MM.1S (cell line): ENCODE data around the gene FOXD2.

Source experiments
- DNase-seq: peaks from one replicate; pipeline ENCODE4 v3.0.0-alpha.2; 2015
- H2AFZ ChIP-seq: fragments of 300-600 bp; sonication (generic); 2 replicates; pipeline ENCODE4 v1.6.0; 2016; ENCODE audit warnings: antibody characterized with exemption, low read length
- H3F3A ChIP-seq: fragments of 300-600 bp; sonication (generic); 2 replicates; pipeline ENCODE4 v1.6.1; 2016; ENCODE audit warnings: mild to moderate bottlenecking, antibody characterized with exemption, low read length, moderate library complexity, mixed read lengths; ENCODE audit not compliant: insufficient read depth
- H3K27ac ChIP-seq: fragments of 300-600 bp; sonication (generic); 2 replicates; pipeline ENCODE4 v1.5.1; 2016; ENCODE audit warnings: mild to moderate bottlenecking, low read length
- H3K27me3 ChIP-seq: fragments of 300-600 bp; sonication (generic); replicated peaks from 2 replicates; pipeline ENCODE4 v1.6.0; 2016; ENCODE audit warnings: low read length; ENCODE audit not compliant: insufficient read depth
- H3K36me3 ChIP-seq: fragments of 300-600 bp; sonication (generic); replicated peaks from 2 replicates; pipeline ENCODE4 v1.6.1; 2016; ENCODE audit warnings: mild to moderate bottlenecking, low read length, mixed read lengths; ENCODE audit not compliant: insufficient read depth
- H3K4me1 ChIP-seq: fragments of 300-600 bp; sonication (generic); 2 replicates; pipeline ENCODE4 v1.6.1; 2016; ENCODE audit warnings: low read length, mixed read lengths
- H3K4me2 ChIP-seq: fragments of 300-600 bp; sonication (generic); 2 replicates; pipeline ENCODE4 v1.6.0; 2016; ENCODE audit warnings: low read depth, low read length
- H3K4me3 ChIP-seq: fragments of 300-600 bp; sonication (generic); 2 replicates; pipeline ENCODE4 v1.5.1; 2016; ENCODE audit warnings: low read length, mixed read lengths
- H3K79me2 ChIP-seq: fragments of 300-600 bp; sonication (generic); 2 replicates; pipeline ENCODE4 v1.6.1; 2016; ENCODE audit warnings: mixed run types, low read length, mixed read lengths
- H3K9ac ChIP-seq: fragments of 300-600 bp; sonication (generic); 2 replicates; pipeline ENCODE4 v1.6.1; 2016; ENCODE audit warnings: low read length, mixed read lengths
- H3K9me2 ChIP-seq: fragments of 300-600 bp; sonication (generic); replicated peaks from 2 replicates; pipeline ENCODE4 v1.6.1; 2016; ENCODE audit warnings: mild to moderate bottlenecking, low read length, mixed read lengths; ENCODE audit not compliant: insufficient read depth
- H3K9me3 ChIP-seq: fragments of 300-600 bp; sonication (generic); replicated peaks from 2 replicates; pipeline ENCODE4 v1.6.1; 2016; ENCODE audit warnings: mild to moderate bottlenecking, low read length, mixed read lengths; ENCODE audit not compliant: insufficient read depth
- H4K20me1 ChIP-seq: fragments of 300-600 bp; sonication (generic); 2 replicates; pipeline ENCODE4 v1.6.1; 2016; ENCODE audit warnings: mild to moderate bottlenecking, low read length, moderate library complexity, mixed read lengths; ENCODE audit not compliant: insufficient read depth
- EZH2 ChIP-seq: fragments of 300-600 bp; sonication (generic); optimal IDR thresholded peaks from 2 replicates; pipeline ENCODE3; 2017; ENCODE audit warnings: low read depth, mild to moderate bottlenecking, antibody characterized with exemption, low read length, mixed read lengths
- EZH2phosphoT487 ChIP-seq: fragments of 300-600 bp; sonication (generic); IDR thresholded peaks from 2 replicates; pipeline ENCODE4 v1.6.1; 2018; ENCODE audit warnings: antibody characterized with exemption, low read length
- TF ChIP-seq, protein P1 (sequence below): fragments of 300-600 bp; sonication (generic); IDR thresholded peaks from 2 replicates; pipeline ENCODE4 v1.5.1; 2016; ENCODE audit warnings: antibody characterized with exemption, low read length, mixed read lengths

FOXD2 gene

DNA sequence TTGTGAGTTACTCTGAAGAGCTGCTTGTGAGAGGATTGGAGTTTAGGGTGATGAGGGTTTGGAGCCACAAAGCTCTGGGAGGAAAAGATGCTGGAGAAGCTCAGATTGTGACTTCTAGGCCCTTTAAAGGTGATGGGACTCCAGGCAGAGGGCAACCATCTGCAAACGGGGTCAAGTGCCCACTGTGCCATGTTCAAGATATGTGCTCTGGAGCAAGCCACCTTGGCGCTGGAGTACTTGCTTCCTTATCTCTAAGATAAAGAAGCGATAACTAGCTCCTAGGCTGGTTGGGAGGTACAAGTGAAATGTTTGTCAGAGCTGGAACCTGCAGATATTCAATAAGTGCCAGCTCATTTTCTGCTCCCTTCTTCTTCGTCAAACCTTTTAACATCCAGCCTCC, 36.1 kb upstream of the FOXD2 start:
- H3K27ac ChIP-seq, result no peak overlapping the region

DNA sequence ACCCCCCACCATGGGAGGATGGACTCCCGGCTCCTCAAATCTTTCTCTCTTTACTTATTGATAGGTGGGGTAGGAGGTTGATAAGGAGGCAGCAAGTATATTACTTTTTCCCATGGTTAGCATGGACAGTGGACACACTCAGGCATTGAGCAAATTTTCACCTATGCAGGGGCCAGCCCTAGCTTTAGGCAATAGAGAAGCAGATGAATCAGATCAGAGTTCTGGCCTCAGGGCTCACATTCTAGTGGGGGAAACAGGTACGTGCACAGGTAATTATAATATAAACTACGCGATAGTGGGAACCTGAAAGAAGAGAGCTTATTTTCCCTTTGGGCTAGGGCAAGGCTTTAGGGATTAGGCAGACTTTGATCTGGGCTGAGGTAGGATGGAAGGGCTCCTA, 35.3 kb upstream of the FOXD2 start:
- DNase-seq, result no peak
- Histone ChIP-seq H2AFZ (no peak overlapping the region), H4K20me1 (no peaks in the 10 kb centered on the region), H3K9ac (no peak overlapping the region), H3K4me1 (no peaks in the 10 kb centered on the region), H3K9me2 (no peaks in the 10 kb centered on the region), H3K79me2 (no peaks in the 10 kb centered on the region), H3K4me2 (no peak overlapping the region), H3F3A (no peaks in the 10 kb centered on the region), H3K27ac (no peak overlapping the region), H3K27me3 (no peaks in the 10 kb centered on the region), H3K4me3 (no peak overlapping the region), H3K36me3 (no peaks in the 10 kb centered on the region), H3K9me3 (no peaks in the 10 kb centered on the region)
- TF ChIP-seq EZH2phosphoT487 (no peak), EZH2 (no peak)
- TF ChIP-seq, protein P1, sequence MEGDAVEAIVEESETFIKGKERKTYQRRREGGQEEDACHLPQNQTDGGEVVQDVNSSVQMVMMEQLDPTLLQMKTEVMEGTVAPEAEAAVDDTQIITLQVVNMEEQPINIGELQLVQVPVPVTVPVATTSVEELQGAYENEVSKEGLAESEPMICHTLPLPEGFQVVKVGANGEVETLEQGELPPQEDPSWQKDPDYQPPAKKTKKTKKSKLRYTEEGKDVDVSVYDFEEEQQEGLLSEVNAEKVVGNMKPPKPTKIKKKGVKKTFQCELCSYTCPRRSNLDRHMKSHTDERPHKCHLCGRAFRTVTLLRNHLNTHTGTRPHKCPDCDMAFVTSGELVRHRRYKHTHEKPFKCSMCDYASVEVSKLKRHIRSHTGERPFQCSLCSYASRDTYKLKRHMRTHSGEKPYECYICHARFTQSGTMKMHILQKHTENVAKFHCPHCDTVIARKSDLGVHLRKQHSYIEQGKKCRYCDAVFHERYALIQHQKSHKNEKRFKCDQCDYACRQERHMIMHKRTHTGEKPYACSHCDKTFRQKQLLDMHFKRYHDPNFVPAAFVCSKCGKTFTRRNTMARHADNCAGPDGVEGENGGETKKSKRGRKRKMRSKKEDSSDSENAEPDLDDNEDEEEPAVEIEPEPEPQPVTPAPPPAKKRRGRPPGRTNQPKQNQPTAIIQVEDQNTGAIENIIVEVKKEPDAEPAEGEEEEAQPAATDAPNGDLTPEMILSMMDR, result no peak

More for the DNA sequence above, 36.1 kb upstream of the FOXD2 start:
- no peak for DNase-seq
- H2AFZ ChIP-seq, result no peak overlapping the region
- no peaks in the 10 kb centered on the region for H3K36me3 ChIP-seq
- H3K4me3 ChIP-seq, result no peak overlapping the region
- no peaks in the 10 kb centered on the region for H4K20me1 ChIP-seq
- H3K4me2 ChIP-seq, result no peak overlapping the region
- H3K4me1 ChIP-seq, result no peaks in the 10 kb centered on the region
- no peaks in the 10 kb centered on the region for H3K27me3 ChIP-seq
- no peak overlapping the region for H3K9ac ChIP-seq
- TF ChIP-seq EZH2phosphoT487, result no peak
- TF ChIP-seq, protein P1, result no peak
- TF ChIP-seq EZH2, result no peak
- no peaks in the 10 kb centered on the region for H3K9me3 ChIP-seq
- H3K9me2 ChIP-seq, result no peaks in the 10 kb centered on the region
- H3F3A ChIP-seq, result no peaks in the 10 kb centered on the region
- no peaks in the 10 kb centered on the region for H3K79me2 ChIP-seq

DNA sequence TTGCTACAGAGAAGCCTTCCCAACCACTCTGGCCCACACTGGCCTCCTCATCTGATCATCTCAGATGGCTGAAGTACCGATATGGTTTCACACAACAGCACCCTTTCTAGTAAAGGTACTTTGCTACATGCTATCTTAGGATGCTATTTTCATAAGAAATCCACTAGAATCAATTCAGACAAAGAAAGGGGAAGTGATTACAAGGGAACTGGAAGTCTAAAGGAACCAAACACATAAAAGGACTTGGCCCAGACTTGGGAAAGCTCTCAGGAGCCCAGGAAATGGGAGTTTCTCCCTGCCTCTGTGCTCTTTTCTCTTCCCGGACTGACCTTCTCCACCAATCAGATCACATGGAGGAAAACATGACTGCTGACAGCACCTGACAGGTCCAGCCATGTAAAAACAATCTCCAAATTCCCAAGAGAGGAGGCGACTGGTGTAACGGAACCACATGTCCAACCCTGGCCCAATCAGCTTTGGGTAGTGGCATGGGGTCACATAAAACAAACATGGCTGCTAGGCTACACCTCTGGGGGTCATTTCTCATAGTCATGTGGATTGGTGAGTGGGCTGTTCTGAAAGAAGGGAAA, 34.4 kb upstream of the FOXD2 start:
- TF ChIP-seq, protein P1, result no peak
- no peak for TF ChIP-seq EZH2phosphoT487
- TF ChIP-seq EZH2, result no peak
- H3K4me2 ChIP-seq, result no peak overlapping the region
- H3K4me1 ChIP-seq, result no peaks in the 10 kb centered on the region
- no peak overlapping the region for H3K9ac ChIP-seq
- H3K9me2 ChIP-seq, result no peaks in the 10 kb centered on the region
- H3K27ac ChIP-seq, result no peak overlapping the region
- H3K9me3 ChIP-seq, result no peaks in the 10 kb centered on the region
- H2AFZ ChIP-seq, result no peak overlapping the region
- no peak for DNase-seq
- no peaks in the 10 kb centered on the region for H3K36me3 ChIP-seq
- no peaks in the 10 kb centered on the region for H3K79me2 ChIP-seq
- no peaks in the 10 kb centered on the region for H4K20me1 ChIP-seq
- no peak overlapping the region for H3K4me3 ChIP-seq
- no peaks in the 10 kb centered on the region for H3F3A ChIP-seq
- H3K27me3 ChIP-seq, result no peaks in the 10 kb centered on the region
